Measurements from ENCODE around the gene LTK. TPM values are rescaled to one million over a fixed set of nuclear protein-coding genes. Genes with fewer than 3 reads are reported as not detected.

The LTK gene
- total and polyA plus RNA-seq, 2 of the 8 experiments (the other 6 are each of a cell fraction or from before 2014, with no cell fraction given) = 0.05 to 0.19 TPM

- no peak for FAIRE-seq
- no peak overlapping the region for H2AFZ ChIP-seq (ENCODE audit: low read length)
- TF ChIP-seq MAX (IDR thresholded peaks at IDR 0.05) (no peak), RNF2 (IDR thresholded peaks at IDR 0.05; ENCODE audit: borderline replicate concordance, low read depth, low read length, missing control alignments, poor library complexity, severe bottlenecking) (no peak), SAP30 (IDR thresholded peaks at IDR 0.05; ENCODE audit: insufficient read depth, insufficient replicate concordance, low read length) (no peak), EP300 (IDR thresholded peaks at IDR 0.05; ENCODE audit: borderline replicate concordance in 1 of 2, low read depth in 2 of 2, low read length in 2 of 2) (no peak), NRF1 (IDR thresholded peaks at IDR 0.05; ENCODE audit: low read depth, low read length) (no peak), ZNF274 (IDR thresholded peaks at IDR 0.05; ENCODE audit: borderline replicate concordance, extremely low read depth, low read length) (no peak), MAFK (IDR thresholded peaks at IDR 0.05; ENCODE audit: low read depth, low read length) (no peak), ATF2 (IDR thresholded peaks at IDR 0.05; ENCODE audit: low read length) (no peak)
Observed at GRCh38 chr15:41535544-41535943, 21.9 kb upstream of the LTK start.

More at GRCh38 chr15:41535544-41535943, 21.9 kb upstream of the LTK start:
- H4K8ac ChIP-seq (ENCODE audit: extremely low read depth, insufficient read depth, low read length) = no peak overlapping the region
- H4K20me1 ChIP-seq (replicated peaks in 1 of 2; ENCODE audit: control insufficient read depth in 1 of 2, insufficient read depth in 2 of 2, low read length in 2 of 2) = peaks cover 1 to 2% of the 10 kb centered on the region in 2 experiments
- no peak overlapping the region for H2BK15ac ChIP-seq (ENCODE audit: low read length)
- H3K9me3 ChIP-seq (ENCODE audit: insufficient read depth in 2 of 2, low read depth in 1 of 2, low read length in 1 of 2) = no peaks in the 10 kb centered on the region
- H3K9ac ChIP-seq (replicated peaks in 1 of 4; ENCODE audit: extremely low read depth in 1 of 4, low read depth in 3 of 4, low read length in 3 of 4) = no peak overlapping the region
- H3K79me2 ChIP-seq (ENCODE audit: control insufficient read depth in 1 of 2, insufficient read depth in 2 of 2, low read length in 2 of 2) = no peaks in the 10 kb centered on the region
- no peaks in the 10 kb centered on the region for H3K27me3 ChIP-seq (replicated peaks in 1 of 4; ENCODE audit: control insufficient read depth in 3 of 4, extremely low read depth in 1 of 4, insufficient read depth in 3 of 4, low read length in 3 of 4)
- no peak overlapping the region for H3K23ac ChIP-seq (ENCODE audit: insufficient read length)
- H2BK20ac ChIP-seq (ENCODE audit: low read length) = no peak overlapping the region
- H3K18ac ChIP-seq (ENCODE audit: extremely low read depth, low read length) = no peak overlapping the region
- H3K27ac ChIP-seq (ENCODE audit: low read depth, low read length) = no peak overlapping the region
- no peak overlapping the region for H2BK12ac ChIP-seq (ENCODE audit: low read depth, low read length)
- H3K23me2 ChIP-seq (ENCODE audit: low read depth, low read length) = no peaks in the 10 kb centered on the region
- H2AK5ac ChIP-seq (ENCODE audit: low read depth, low read length) = no peak overlapping the region
- no peak overlapping the region for H3K56ac ChIP-seq (replicated peaks; ENCODE audit: insufficient read length, low read depth, low read length)
- DNase-seq (ENCODE audit: low read depth in 1 of 2, low spot score in 2 of 2) = no peak
- WGBS, 2 experiments (ENCODE audit: extremely low coverage in 1 of 2, insufficient coverage in 1 of 2, insufficient read length in 1 of 2, insufficient replicate concordance in 2 of 2, low coverage in 1 of 2, low lambda C conversion rate in 2 of 2, missing lambda C conversion rate in 1 of 2) = 91% methylated on average over 1 of the region's 1 CpG; no CpG with 5 or more reads in 1 of the 2 experiments
- no peak overlapping the region for H3K4ac ChIP-seq (replicated peaks; ENCODE audit: insufficient read length, low read depth, low read length)
- ChIA-PET CTCF (ENCODE audit: partially characterized antibody) (interaction anchor here (1.9 kb wide), 1 partner anchor 68 kb away, joined by 4 read pairs; no protein-coding TSS in a partner anchor), POLR2A (ENCODE audit: partially characterized antibody) (no interaction called here)
- H3K4me2 ChIP-seq (ENCODE audit: insufficient read depth in 1 of 2, low read depth in 2 of 2, low read length in 2 of 2) = no peak overlapping the region
- H4K5ac ChIP-seq (ENCODE audit: insufficient read length, low read depth, low read length) = no peak overlapping the region
- no peak overlapping the region for H3K14ac ChIP-seq (ENCODE audit: insufficient read length)
- no peak overlapping the region for H3K4me3 ChIP-seq (ENCODE audit: extremely low read depth in 1 of 4, insufficient read depth in 2 of 4, low read depth in 3 of 4, low read length in 4 of 4)
- H3K36me3 ChIP-seq (ENCODE audit: control insufficient read depth in 2 of 4, insufficient read depth in 4 of 4, low read length in 3 of 4) = peaks cover 11 to 56% (median 43%) of the 10 kb centered on the region in 4 experiments
- no peaks in the 10 kb centered on the region for H3K4me1 ChIP-seq (replicated peaks in 1 of 4; ENCODE audit: control insufficient read depth in 3 of 4, insufficient read depth in 4 of 4, low read length in 3 of 4)
- H4K91ac ChIP-seq (replicated peaks; ENCODE audit: insufficient read length, low read length) = no peak overlapping the region
- H2BK120ac ChIP-seq (replicated peaks; ENCODE audit: low read depth, low read length) = no peak overlapping the region
- H2BK5ac ChIP-seq (ENCODE audit: low read depth, low read length) = no peak overlapping the region
- H3K79me1 ChIP-seq (ENCODE audit: low read depth, low read length) = no peaks in the 10 kb centered on the region

All from H1 (cell line).